Activated T-helper 1 cell treated with anti-CD3 and anti-CD28 coated beads, Interleukin-12 subunit alpha, Interleukin-12 subunit beta, Interleukin-2, Interleukin-4 antibody, amounts not matched to agents 30 ng/mL and 10 ng/mL and 1 ng/mL, durations not matched to agents 14 hours and 24 hours and 36 hours (primary cell): ENCODE results near the gene TLE7. TPM values are rescaled to one million over a fixed set of nuclear protein-coding genes. Genes with fewer than 3 reads are reported as not detected.

Experiments
- total RNA-seq: library from RNA; stranded (reverse); gene quantifications from 2 replicates; pipeline ENCODE4 v1.2.3, GENCODE V29; 2022

TLE7 gene
- total RNA-seq, 1 donor from 2014 or later: not detected

Other genes with a start within 250 kb of the TLE7 start
- gene HYDIN, start 211.3 kb downstream of the TLE7 start, total RNA-seq: 0.17 TPM in 1 of 2 replicates, not detected in the other
- 18.2 and 20.7 TPM in 2 replicates for gene CMTR2, start 152.7 kb downstream of the TLE7 start, total RNA-seq
- gene CALB2, start 83.3 kb downstream of the TLE7 start, total RNA-seq: not detected in 2 replicates
- gene ZNF23, start 20.2 kb upstream of the TLE7 start, total RNA-seq: 4.9 and 6.4 TPM in 2 replicates
- gene ZNF19, start 47.3 kb upstream of the TLE7 start, total RNA-seq: 1.7 and 2.1 TPM in 2 replicates
- gene CHST4, start 84.4 kb upstream of the TLE7 start, total RNA-seq: not detected in 2 replicates
- gene TAT, start 135.0 kb upstream of the TLE7 start, total RNA-seq: not detected in 2 replicates
- not detected in 2 replicates for gene MARVELD3, start 184.1 kb upstream of the TLE7 start, total RNA-seq